Activated CD4-positive, alpha-beta T cell treated with anti-CD3 and anti-CD28 coated beads for 48 hours (primary cell): Measurements from ENCODE around the gene UBL3.

Experiments used
- DNase-seq: peaks from one replicate; pipeline ENCODE4 v3.0.0-alpha.2; 2020

The UBL3 gene

GRCh38 chr13:29850213-29850898 lies at the start of gene UBL3:
UBL3 (minus strand) TSS chr13:29850617; CDS start chr13:29849538, 1,079 bp downstream.
- DNase-seq: peak; percentile 95

- DNase-seq: no peak
Observed at GRCh38 chr13:29897102-29897501, 46.7 kb upstream of the UBL3 start.

GRCh38 chr13:29893438-29893837 lies 43.0 kb upstream of the UBL3 start:
- DNase-seq: no peak

GRCh38 chr13:29892151-29892550 lies 41.7 kb upstream of the UBL3 start:
- no peak for DNase-seq

GRCh38 chr13:29889111-29889510 lies 38.7 kb upstream of the UBL3 start:
- no peak for DNase-seq

GRCh38 chr13:29888306-29888705 lies 37.9 kb upstream of the UBL3 start:
- DNase-seq: no peak

GRCh38 chr13:29887686-29888085 lies 37.3 kb upstream of the UBL3 start:
- DNase-seq: no peak

DNA sequence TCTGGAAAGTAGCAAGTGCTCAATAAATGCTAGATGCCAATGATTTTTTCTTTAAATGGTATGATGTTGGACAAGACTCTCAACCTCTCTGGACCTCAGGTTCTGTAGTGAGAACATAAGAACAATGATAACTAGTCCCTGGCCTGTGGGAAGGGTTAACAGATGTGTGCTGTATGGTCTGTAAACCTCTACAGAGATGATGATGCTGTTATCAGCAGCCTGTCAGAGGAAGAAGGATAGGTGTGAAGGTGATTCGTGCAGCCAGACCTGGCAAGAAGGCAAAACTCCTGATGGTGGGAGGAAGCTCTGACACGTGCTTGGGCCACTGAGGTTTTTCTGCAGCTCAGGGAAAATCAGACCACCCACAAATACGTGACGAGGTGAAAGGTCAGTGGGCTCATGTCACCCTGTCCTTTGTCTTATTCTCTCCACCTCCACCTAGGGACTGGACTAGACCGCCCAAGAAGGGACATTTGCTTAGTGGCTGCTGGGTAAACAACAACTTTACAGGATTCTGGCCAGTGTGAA lies 36.7 kb upstream of the UBL3 start:
- peak; percentile 31 for DNase-seq

DNA sequence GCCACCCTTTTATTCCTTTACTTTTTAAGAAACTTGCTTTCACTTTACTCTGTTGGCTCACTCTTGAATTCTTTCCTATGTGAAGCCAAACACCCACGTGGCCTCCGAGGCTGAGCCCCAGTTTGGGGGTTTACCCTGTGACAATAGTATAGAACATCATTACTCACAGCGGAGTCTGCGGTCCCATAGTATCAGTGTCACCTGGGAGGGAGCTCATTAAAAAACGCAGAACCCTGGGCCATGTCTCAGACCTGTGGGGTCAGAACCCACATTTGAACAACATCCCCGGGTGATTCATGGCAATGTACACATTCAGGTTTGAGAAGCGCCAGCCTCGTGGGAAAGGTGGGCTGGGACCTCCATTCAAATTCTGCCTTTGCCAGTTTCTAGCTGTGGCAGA lies 36.0 kb upstream of the UBL3 start:
- DNase-seq: peak; percentile 82

DNA sequence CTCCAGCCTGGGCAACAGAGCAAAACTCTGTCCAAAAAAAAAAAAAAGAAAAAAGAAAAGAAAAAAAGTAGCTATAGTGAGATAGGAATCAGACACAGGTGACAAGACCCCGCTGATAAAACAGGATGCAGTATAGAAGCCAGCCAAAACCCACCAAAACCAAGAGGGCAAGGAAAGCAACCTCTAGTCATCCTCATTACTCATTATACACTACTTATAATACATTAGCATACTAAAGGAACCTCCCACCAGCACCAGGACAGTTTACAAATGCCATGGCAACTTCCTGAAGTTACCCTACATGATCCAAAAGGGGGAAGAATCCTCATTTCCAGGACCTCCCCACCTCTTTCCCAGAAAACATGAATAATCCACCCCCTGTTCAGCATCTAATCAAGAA lies 35.6 kb upstream of the UBL3 start:
- DNase-seq: no peak

- DNase-seq: no peak
Observed at GRCh38 chr13:29884671-29885430, 34.4 kb upstream of the UBL3 start.

DNA sequence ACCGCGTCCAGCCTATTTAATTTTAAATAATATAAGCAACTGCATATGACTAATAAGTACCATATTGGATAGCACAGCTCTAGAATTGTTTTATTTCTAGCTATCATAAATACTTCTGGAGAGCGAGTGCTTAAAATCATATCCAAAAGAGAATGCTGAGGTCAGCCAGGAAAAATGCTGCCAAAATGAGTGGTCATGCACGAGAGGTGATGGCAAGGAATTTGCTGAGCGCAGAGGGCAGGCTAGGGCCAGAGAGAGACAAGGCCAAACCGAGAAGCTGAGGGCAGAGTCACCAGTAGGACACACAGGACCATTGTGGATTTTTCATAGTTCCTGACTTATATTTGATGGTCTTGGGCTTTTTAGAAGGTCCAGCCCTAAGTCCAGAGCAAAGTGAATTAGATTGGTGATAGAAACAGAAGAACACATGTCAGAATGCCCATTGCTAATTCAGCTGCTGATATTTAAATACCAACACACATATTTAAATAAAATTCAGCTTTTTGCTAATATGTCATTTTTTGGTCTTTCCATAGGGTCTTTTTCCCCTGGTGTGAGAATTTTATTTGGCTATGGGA lies 33.6 kb upstream of the UBL3 start:
- DNase-seq: no peak

DNA sequence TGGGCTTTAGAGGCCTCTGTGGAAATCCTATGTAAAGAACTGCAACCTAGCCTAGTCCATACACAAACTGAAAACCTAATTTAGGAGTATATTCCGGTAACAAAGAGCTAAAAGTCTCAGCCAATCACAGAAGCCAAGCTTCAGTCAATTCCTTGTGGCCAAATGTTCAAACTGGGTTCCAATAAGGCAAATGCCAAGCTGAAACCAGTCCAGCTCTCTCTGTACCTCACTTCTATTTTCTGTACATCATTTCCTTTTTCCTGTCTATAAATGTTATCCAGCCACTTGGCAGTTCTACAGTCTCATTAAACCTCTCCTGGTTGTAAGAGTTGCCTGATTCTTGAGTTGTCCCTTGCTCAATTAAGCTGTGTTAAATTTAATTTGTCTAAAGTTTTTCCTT lies 31.7 kb upstream of the UBL3 start:
- no peak for DNase-seq

DNA sequence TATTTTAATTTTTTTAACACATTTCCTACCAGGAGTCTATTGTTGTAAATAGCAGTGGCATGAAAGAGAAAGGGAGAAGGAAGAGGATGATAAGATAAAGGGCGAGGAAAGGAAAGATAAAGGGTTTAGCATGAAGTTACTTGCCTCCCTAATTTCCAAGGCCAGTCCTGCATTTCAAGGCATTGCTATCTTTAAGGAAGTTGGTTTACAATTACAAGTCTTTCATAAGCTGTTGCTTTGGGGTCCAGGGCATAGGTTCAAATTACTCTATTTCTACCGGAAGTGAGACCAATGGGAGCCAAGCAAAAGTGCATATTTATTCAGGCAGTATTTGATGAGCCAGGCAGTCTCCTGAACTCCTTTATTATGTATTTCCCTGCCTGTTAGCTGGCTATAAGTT lies 27.7 kb upstream of the UBL3 start:
- no peak for DNase-seq

- DNase-seq: no peak
Observed at GRCh38 chr13:29877456-29878078, 27.1 kb upstream of the UBL3 start.

DNA sequence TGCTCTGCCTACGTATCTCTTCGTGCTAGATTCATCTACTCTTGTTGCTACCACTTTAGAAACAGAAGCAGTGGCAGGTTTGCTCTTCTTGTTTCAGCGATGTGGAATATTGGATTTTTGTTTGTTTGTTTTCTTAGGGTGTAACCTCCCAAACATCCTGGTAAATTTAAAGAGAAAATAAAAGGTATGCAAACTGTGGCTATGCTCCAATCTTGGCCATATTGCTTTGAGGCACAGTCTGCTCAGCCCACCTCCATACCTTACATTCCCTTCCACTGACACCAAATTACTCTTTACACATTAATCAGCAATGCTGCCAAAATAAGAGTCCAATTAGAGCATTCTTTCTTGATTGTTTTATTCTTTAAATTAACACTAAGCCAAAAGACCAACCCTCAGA lies 25.2 kb upstream of the UBL3 start:
- no peak for DNase-seq

GRCh38 chr13:29868581-29868980 lies 18.2 kb upstream of the UBL3 start:
- no peak for DNase-seq

DNA sequence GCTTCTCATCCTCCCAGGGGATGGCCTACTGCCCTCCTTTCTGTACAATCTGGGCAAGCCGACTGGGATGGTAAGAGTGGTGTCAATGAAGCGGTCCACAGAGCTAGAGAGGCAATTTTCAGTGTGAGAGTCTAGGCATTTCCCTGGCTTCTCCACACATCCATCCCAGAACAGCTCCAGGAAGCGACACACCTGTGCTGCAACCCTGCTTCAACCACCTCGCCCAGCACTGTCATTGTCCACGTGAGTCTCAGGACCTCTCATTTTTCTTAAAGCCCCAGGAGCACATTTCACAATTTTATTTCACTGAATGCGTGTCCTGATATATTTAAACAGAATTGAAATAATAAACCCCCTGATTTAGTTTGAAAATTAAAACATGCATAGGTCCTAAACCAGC lies 15.5 kb upstream of the UBL3 start:
- DNase-seq: no peak

GRCh38 chr13:29861694-29862110 lies 11.3 kb upstream of the UBL3 start:
- no peak for DNase-seq

GRCh38 chr13:29859971-29860370 lies 9.6 kb upstream of the UBL3 start:
- DNase-seq: peak; percentile 11

DNA sequence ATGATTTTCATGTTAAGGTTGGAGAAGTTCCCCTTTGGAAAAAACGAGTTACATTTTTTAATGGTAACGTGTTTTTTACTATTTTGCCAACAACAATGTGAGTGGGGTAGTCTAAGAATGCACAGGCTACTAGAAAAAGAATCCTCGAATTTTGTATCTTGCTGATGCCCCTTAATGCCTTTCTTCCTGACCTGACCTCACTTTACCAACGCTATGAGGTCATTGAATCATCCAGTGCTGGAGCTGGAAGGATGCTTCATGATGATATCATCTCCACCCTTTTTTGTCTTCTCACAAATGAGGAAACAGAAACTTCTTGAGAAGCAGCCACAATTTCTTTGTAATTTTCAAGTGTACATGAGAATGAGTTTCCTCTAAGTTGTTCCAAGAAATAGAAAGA lies 8.2 kb upstream of the UBL3 start:
- DNase-seq: no peak

- no peak for DNase-seq
Observed at GRCh38 chr13:29858231-29858630, 7.8 kb upstream of the UBL3 start.

GRCh38 chr13:29857085-29857484 lies 6.7 kb upstream of the UBL3 start:
- DNase-seq: no peak

DNA sequence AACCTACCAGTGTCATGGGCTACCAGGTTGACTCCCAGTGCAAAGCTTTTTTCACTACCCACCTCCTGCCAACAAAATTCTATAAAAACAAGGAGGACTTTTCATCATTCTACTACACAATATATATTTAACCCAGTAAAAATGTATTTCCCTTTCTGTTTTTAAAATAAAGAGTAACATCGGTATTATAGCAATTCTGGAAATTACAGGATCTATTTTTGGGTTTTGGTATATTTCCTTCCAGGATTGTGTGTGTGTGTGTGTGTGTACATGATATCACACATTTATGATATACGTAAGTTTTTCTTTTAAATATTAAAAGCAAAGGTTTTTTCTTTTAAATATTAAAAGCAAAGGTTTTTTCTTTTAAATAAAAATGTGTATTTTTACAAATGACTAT lies 6.0 kb upstream of the UBL3 start:
- DNase-seq: no peak
